ENCODE measurements around the gene CFAP57. TPM values are rescaled to one million over a fixed set of nuclear protein-coding genes. Genes with fewer than 3 reads are reported as not detected.

The CFAP57 gene
- total and polyA plus RNA-seq, 9 donors: 0.13 to 13.2 (median 0.71) TPM

GRCh38 chr1:43149889-43150288, 22.2 kb upstream of the CFAP57 start:
- H3K4me1 ChIP-seq (ENCODE audit: insufficient read depth): peaks cover 6% of the 10 kb centered on the region
- intact Hi-C loops (cut with DNase I): no loop called here
- H3K36me3 ChIP-seq: no peaks in the 10 kb centered on the region
- no peak overlapping the region for H3K27ac ChIP-seq
- DNase-seq: no peak
- WGBS, 3 donors: 72 to 82% (median 75%) methylated on average over 5 of the region's 5 CpGs
- no peak for TF ChIP-seq POLR2A (IDR thresholded peaks at IDR 0.05)
- no peak for TF ChIP-seq CTCF (IDR thresholded peaks at IDR 0.05)
- TF ChIP-seq EP300 (IDR thresholded peaks at IDR 0.05): no peak
- no peaks in the 10 kb centered on the region for H3K9me3 ChIP-seq
- H3K27me3 ChIP-seq: no peaks in the 10 kb centered on the region
- no peak overlapping the region for H3K4me3 ChIP-seq

DNA sequence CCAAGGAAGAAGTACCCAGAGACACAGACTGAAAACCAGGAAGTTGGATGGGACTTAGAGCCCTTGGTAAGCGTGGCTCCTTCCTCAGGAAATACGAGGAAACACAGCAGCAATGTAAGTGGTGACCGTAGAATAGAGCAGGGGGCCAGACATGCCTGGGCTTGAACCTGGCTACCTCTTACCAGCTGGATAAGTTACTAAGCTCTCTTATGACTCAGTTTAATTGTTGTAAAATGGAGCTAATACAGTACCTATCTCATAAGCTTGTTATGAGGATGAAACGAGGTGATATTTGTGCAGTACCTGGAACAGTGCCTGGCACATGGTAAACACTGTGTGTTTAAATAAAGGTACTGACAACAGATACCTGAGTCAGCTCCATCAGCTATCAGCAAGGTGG, 19.3 kb upstream of the CFAP57 start:
- no peaks in the 10 kb centered on the region for H3K27me3 ChIP-seq
- no peaks in the 10 kb centered on the region for H3K9me3 ChIP-seq
- WGBS, 3 donors: 64 to 70% (median 67%) methylated on average over 4 of the region's 4 CpGs
- no peak overlapping the region for H3K27ac ChIP-seq
- H3K4me1 ChIP-seq (ENCODE audit: insufficient read depth): peaks cover 3% of the 10 kb centered on the region
- intact Hi-C loops (cut with DNase I): no loop called here
- no peak for TF ChIP-seq CTCF (IDR thresholded peaks at IDR 0.05)
- no peak for TF ChIP-seq POLR2A (IDR thresholded peaks at IDR 0.05)
- no peaks in the 10 kb centered on the region for H3K36me3 ChIP-seq
- H3K4me3 ChIP-seq: no peak overlapping the region
- no peak for DNase-seq

GRCh38 chr1:43153443-43153842, 18.7 kb upstream of the CFAP57 start:
- TF ChIP-seq CTCF (IDR thresholded peaks at IDR 0.05): no peak
- no peak for TF ChIP-seq POLR2A (IDR thresholded peaks at IDR 0.05)
- TF ChIP-seq EP300 (IDR thresholded peaks at IDR 0.05): no peak
- Histone ChIP-seq H3K27ac (no peak overlapping the region), H3K9me3 (no peaks in the 10 kb centered on the region), H3K4me1 (ENCODE audit: insufficient read depth) (peaks cover under 1% of the 10 kb centered on the region), H3K4me3 (no peak overlapping the region), H3K27me3 (no peaks in the 10 kb centered on the region), H3K36me3 (no peaks in the 10 kb centered on the region)
- intact Hi-C loops (cut with DNase I): no loop called here
- DNase-seq: no peak
- 88 to 94% (median 92%) methylated on average over 6 of the region's 6 CpGs for WGBS, 3 donors

DNA sequence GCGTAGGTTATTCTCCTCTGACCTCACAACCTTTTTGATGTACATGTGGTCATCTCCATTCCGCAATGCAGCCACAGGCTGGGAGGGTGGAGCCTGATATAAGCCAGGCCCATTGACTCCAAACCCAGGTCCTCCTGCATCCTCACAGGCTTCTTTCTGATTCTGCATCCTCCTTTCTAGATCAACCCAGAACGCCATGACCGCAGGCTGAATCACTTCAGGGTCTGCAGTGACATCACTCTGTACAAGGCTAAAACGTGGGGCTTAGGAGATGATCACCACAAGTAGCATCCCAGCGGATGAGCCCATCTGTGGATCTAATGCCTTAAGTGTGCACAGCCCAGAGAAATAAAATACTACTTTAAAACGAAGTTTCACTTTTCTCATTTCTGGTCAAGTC, 16.1 kb upstream of the CFAP57 start:
- Histone ChIP-seq H3K27ac (no peak overlapping the region), H3K4me1 (ENCODE audit: insufficient read depth) (no peaks in the 10 kb centered on the region), H3K27me3 (no peaks in the 10 kb centered on the region), H3K9me3 (no peaks in the 10 kb centered on the region), H3K36me3 (no peaks in the 10 kb centered on the region), H3K4me3 (no peak overlapping the region)
- TF ChIP-seq CTCF (IDR thresholded peaks at IDR 0.05) (no peak), POLR2A (IDR thresholded peaks at IDR 0.05) (no peak), EP300 (IDR thresholded peaks at IDR 0.05) (no peak)
- WGBS, 3 donors: 71 to 86% (median 79%) methylated on average over 7 of the region's 7 CpGs
- intact Hi-C loops (cut with DNase I): no loop called here
- no peak for DNase-seq

- H3K9me3 ChIP-seq: no peaks in the 10 kb centered on the region
- H3K27me3 ChIP-seq: no peaks in the 10 kb centered on the region
- no peak overlapping the region for H3K27ac ChIP-seq
- TF ChIP-seq POLR2A (IDR thresholded peaks at IDR 0.05): no peak
- no peak for TF ChIP-seq CTCF (IDR thresholded peaks at IDR 0.05)
- TF ChIP-seq EP300 (IDR thresholded peaks at IDR 0.05): no peak
- DNase-seq: no peak
- no peaks in the 10 kb centered on the region for H3K4me1 ChIP-seq (ENCODE audit: insufficient read depth)
- 88 to 94% (median 91%) methylated on average over 3 of the region's 3 CpGs for WGBS, 3 donors
- intact Hi-C loops (cut with DNase I): no loop called here
- no peak overlapping the region for H3K4me3 ChIP-seq
- no peaks in the 10 kb centered on the region for H3K36me3 ChIP-seq
Measured at GRCh38 chr1:43165162-43165561, 7.0 kb upstream of the CFAP57 start.

All from ovary (tissue), 9 donors.